NAMALWA (cell line): ENCODE measurements around the gene RBM12.

Source experiments
- DNase-seq: peaks from one replicate; pipeline ENCODE4 v3.0.0-alpha.2; 2015; ENCODE audit warnings: low spot score

Gene RBM12

DNA sequence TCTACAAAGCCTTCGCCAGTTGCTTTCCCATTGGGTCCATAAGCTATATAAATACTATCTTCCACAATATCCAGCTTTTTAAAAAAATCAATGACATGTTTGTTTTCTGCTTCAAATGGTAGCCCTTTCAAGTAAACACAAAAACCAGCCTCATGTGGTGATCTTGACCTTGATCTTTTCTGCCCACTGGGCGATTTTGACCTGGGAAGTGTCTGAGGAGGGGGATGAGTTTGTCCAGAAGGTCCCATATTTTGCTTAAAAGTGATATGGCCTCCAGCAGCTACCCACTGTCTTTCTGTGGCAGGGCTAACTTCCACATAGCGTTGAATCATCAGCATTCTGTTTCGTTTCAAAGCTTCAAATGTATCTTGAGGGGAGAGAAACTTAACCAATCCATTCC, 10.8 kb downstream of the RBM12 start:
- DNase-seq = no peak

- no peak for DNase-seq
Observed at GRCh38 chr20:35653430-35653734, 11.3 kb downstream of the RBM12 start.

DNA sequence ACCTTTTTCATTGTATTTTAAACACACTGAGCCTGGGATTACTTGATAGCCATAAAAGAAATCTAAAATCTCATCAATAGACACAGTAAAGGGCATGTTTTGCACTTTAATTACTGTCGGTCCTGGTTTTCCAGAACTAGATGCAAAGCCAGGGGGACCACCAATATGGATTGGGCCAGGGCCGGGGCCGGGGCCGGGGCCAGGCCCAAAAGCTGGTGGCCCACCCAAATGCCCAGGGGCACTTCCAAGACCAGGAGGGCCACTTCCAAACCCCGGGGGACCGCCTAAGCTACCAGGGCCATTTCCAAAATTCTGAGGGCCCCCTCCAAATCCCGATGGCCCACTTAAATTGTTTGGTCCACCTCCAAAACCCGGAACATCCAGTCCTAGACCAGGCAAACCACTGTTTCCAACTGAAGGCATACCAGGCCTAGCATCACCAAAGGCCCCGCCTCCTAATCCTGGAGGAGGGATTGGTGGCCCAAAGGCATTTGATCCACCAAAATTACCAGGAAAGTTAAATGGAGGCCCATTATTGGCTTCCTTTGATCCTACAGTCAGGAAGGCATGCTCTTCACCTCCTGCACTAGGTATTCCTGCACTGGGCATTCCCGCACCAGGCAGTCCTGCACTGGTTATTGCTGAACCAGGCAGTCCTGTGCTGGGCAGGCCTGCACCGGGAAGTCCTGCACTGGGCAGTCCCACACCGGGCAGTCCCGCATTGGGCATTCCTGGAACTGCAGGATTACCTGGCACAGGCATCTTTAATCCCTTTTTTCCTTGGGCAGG, 11.9 kb downstream of the RBM12 start:
- DNase-seq = no peak

DNA sequence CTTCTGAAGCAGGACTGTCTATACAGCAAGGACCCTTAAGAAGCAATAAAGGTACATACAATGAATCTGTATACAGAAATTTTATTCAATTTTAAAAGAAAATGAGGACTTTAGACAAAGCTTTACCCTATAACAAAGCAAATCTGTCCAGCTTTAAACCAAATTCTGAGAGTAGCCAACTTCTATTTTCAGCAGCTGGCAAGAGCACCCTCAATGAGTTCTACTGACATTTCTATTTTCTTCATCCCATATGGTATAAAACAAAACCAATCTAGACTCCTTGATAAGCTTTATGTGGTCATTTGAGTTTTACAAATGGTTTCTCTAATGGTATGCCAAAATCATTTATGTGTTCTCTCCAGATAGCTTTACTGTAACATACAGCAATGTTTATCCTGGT, 12.7 kb downstream of the RBM12 start:
- DNase-seq = no peak

DNA sequence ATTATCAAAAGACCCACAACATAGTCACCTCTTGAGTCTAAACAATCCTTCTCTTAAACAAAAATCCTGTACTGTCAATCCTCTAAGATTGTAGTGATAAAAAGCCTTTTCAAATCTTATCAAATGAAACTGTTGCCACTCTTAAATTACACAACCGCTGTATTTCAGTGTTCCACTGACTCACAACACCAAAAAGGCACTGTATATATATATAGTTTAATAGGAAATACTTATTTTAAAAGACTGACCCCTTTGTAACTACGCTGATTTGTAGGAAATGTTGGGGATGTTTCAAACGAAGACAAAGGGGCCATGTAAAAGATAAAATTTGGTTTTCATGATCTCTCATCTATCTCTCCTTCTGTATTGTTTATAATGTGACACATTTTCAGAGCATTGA, 14.1 kb downstream of the RBM12 start:
- no peak for DNase-seq

- DNase-seq = no peak
Observed at GRCh38 chr20:35648836-35649235, 15.9 kb downstream of the RBM12 start.

- DNase-seq = no peak
Observed at GRCh38 chr20:35644806-35645205, 19.9 kb downstream of the RBM12 start.

- no peak for DNase-seq
Observed at GRCh38 chr20:35643045-35643444, 21.7 kb downstream of the RBM12 start.

GRCh38 chr20:35641743-35642142, 23.0 kb downstream of the RBM12 start:
- DNase-seq = no peak

DNA sequence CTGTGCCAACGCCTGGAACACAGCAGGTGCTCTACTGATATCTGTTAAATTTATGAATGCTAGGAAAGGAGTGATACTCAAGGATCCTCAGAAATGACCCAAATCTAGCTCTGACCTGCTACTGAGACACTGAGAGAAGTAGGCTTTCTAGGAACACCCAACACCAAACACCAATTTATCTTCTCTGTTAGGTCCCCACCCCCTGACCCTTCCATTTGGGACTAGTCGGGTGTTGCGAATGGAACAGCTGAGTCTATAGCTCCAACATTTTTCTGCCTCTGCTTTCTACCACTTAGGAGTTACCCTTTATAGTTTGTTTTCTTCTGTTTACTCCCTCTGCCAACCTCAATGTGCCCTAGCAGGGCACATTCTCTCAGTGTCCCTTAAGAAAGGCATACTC, 24.0 kb downstream of the RBM12 start:
- DNase-seq = no peak

DNA sequence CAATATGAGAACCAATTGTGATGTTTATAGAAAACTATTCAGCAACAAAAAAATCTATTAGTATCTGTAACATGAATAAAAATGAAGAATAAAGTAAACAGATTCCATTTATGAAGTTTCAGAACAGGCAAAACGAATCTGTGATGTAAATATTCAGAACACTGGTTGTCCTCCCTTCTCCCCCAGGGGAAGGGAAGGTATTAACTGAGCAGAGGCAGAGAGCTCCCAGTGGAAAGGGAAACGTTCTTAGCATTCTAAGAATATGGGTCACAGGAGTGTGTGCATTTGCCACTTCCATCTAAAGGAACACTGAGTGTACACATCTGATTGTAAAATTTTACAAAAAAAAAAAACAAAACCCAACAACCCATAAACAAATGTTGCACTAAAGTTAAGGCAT, 25.9 kb downstream of the RBM12 start:
- no peak for DNase-seq

DNA sequence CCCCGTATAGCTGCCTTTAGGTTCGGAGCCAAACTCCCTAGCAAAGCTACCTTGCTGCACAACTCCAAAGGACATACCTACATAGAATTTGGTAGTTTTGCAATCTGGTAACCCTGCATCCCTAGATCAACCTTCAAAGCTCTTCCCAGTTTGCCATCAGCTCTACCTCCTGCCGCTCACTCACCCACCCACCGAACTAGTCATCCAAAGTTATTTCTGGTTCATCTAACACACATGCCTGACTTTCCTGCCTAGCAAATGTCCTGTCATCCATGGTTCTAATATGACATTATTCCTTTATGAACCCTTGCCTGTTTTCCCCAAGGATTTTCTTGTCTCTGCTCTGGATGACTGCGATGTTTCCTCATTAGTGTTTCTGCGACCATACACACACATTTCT, 27.4 kb downstream of the RBM12 start:
- no peak for DNase-seq

DNA sequence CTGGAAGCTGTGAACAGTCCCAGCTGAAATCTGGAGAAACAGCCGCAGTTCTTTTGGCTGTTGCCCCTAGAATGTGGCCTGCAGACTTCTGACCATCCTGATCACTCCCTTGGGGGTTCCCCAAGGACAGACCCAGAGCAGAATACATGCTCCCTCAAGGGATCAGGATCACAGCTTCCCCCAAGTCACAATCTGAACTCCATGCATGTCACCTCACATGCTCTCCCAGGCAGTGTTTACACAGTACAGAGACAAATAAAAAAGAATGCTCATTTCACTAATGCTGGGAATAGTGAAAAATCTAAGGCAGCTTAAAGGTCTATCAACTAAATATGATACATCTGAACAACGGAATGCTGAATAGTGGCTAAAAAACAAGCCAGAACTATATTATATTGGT, 28.6 kb downstream of the RBM12 start:
- DNase-seq = no peak

- no peak for DNase-seq
Observed at GRCh38 chr20:35635652-35636051, 29.0 kb downstream of the RBM12 start.

DNA sequence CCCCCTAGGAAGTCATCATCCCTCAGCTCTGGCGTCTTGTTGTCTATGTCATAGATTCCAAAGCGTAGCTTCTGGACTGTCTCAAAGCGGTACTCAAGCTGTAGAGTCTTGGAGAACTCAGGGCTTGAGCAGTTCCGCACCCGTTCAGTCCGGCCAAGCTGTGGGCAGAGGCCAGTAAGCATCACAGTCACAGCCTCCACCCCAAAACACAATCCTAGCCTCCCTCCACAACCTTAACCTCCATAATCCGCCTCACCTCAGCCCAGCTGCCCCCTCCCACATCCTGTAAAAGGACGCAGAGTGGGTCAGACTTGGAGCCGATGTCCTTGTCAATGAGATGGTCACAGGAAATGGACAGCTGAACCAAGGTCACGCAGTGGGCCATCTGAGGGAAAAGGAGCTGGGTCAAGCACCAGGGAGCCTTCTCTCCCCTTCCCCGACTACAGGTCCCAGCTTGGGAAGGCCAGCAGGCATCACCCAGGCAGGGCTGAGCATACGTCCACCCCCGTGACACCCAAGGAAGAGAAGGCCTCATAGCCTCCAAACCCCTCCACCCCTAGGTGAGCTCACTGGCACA, 32.1 kb downstream of the RBM12 start:
- DNase-seq = no peak

GRCh38 chr20:35630636-35631035, 34.1 kb downstream of the RBM12 start:
- DNase-seq = no peak

DNA sequence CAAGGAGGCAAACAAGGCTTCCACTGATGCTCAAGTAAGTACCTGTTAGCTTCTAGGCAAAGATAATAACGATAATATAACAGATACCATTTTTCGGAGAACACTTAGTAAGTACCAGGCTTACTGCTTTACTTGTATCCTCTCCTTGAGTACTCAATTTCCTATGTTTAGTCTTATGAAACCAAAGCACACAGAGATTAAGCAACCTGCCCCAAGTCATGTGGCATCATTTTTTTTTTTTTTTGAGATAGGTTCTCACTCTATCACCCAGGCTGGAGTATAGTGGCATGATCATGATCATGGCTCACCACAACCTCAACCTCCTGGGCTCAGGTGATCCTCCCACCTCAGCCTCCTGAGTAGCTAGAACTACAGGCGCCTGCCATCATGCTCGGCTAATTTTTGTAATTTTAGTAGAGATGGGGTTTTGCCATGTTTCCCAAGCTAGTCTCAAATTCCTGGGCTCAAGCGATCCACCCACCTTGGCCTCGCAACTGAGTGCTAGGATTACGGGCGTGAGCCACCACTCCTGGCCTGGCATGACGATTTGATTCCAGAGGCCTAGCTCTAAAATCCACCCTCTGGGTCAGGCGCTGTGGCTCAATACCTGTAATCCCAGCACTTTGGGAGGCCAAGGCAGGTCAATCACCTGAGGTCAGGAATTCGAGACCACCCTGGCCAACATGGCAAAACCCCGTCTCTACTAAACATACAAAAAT, 35.1 kb downstream of the RBM12 start:
- no peak for DNase-seq

- DNase-seq = no peak
Observed at GRCh38 chr20:35627121-35627520, 37.6 kb downstream of the RBM12 start.

DNA sequence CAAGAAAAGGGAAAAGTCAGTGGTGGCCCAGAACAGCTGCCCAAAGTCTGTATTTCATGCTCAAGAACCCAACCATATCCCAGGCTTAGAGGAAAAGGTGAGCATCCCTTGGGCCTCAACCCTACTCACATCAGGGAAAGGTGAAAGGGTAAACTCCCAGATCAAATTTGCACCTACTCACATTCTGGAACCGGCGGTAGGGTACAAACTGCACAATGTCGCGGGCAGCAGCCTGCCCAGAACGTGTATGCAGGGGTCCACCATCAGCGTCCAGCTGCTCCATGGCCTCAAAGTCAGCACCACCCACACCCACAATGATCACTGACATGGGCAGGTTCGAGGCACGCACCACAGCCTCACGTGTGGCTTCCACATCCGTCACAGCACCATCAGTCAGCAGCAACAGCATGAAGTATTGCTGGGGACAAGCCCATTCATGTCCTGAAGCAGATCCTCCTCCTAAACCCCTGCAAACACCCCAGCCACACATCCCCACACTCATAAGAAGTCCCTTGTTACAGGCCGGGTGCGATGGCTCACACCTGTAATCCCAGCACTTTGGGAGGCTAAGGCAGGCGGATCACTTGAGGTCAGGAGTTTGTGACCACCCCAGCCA, 38.2 kb downstream of the RBM12 start:
- no peak for DNase-seq

- DNase-seq = no peak
Observed at GRCh38 chr20:35625584-35626385, 38.9 kb downstream of the RBM12 start.

DNA sequence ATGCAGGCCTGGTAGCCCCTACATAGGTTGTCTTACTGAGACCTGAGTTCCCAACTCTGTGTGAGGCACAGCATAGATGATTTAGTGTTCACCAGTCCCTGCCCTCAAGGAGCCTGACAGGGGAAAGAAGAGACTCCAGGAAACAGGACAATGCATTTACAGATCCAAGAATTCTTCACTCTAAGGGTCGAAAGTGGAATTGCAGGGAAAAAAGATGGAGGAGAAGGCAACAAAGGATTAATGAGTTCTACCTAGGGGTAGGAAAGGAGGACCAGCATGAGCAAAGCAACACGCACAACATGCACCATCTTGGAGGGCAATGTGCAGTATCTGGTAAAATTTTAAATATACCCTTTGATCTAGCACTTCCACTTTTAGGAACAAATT, 43.1 kb downstream of the RBM12 start:
- no peak for DNase-seq

DNA sequence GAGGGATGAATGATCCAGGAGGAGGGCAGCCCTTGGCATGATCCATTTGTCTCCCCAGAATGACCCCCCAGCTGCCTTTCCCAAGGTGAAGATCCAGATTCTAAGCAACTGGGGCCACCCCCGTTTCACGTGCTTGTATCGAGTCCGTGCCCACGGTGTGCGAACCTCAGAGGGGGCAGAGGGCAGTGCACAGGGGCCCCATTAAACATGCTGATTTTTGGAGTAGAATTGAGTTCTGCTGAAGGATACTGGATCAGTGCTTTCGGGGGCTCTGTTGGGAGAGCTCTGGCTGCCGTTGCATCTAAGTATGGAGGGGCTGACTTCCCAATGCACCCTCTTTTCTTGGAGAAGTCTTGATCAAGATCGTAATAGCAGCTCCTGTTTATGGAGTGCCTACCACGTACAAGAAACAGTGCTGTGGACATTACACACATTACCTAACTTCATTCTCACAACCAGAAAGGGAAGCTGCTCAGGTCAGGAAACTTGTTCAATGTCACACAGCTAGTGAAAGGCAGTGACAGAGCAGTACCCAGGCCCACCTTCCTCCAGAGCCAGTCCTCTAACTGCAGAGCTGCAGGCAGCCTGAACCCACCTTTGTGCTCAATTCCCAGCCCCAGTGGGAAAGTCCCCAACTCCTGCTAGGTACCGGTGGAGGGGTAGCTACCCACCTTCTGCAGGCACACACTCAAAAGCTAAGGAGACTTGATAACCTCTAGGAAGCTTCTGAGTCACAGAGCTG, 43.7 kb downstream of the RBM12 start:
- no peak for DNase-seq
